Parathyroid adenoma (tissue), 2 donors: ENCODE measurements around the gene SELENOI.

Experiments
- H2AFZ ChIP-seq: fragments of 300-600 bp; sonication (generic); one replicate; pipeline ENCODE4 v1.7.0; 2017; ENCODE audit warnings: antibody characterized with exemption, mild to moderate bottlenecking
- H3K27ac ChIP-seq: fragments of 300-600 bp; sonication (generic); one replicate; pipeline ENCODE4 v1.7.0; 2017
- H3K27me3 ChIP-seq: fragments of 300-600 bp; sonication (generic); one replicate; pipeline ENCODE4 v1.7.0; 2017; ENCODE audit warnings: low read length; ENCODE audit not compliant: control insufficient read depth, insufficient read depth
- H3K36me3 ChIP-seq: fragments of 300-600 bp; sonication (generic); one replicate; pipeline ENCODE4 v1.7.0; 2017; ENCODE audit warnings: low read length; ENCODE audit not compliant: control insufficient read depth, insufficient read depth
- H3K4me1 ChIP-seq: fragments of 300-600 bp; sonication (generic); one replicate; pipeline ENCODE4 v1.7.0; 2017; ENCODE audit warnings: control low read depth
- H3K4me2 ChIP-seq: fragments of 300-600 bp; sonication (generic); one replicate; pipeline ENCODE4 v1.7.0; 2017; ENCODE audit warnings: low read length
- H3K4me3 ChIP-seq: fragments of 300-600 bp; sonication (generic); one replicate; pipeline ENCODE4 v1.7.0; 2017; ENCODE audit warnings: low read depth, low read length
- H3K79me2 ChIP-seq: fragments of 300-600 bp; sonication (generic); one replicate; pipeline ENCODE4 v1.7.0; 2017; ENCODE audit warnings: control low read depth
- H3K9ac ChIP-seq: fragments of 300-600 bp; sonication (generic); one replicate; pipeline ENCODE4 v1.7.0; 2017; ENCODE audit warnings: mild to moderate bottlenecking
- H3K9me3 ChIP-seq: fragments of 300-600 bp; sonication (generic); one replicate; pipeline ENCODE4 v1.7.0; 2017; ENCODE audit warnings: low read length; ENCODE audit not compliant: control insufficient read depth
- CTCF ChIP-seq: fragments of 300-600 bp; sonication (generic); IDR thresholded peaks from one replicate; pipeline ENCODE4 v1.7.0; 2017; ENCODE audit warnings: antibody characterized with exemption, mild to moderate bottlenecking
- donor health status: primary hyperparathyroidism.

Gene SELENOI

GRCh38 chr2:26309921-26310320 lies 36.0 kb upstream of the SELENOI start:
- Histone ChIP-seq H3K27me3 (no peaks in the 10 kb centered on the region), H3K4me1 (no peaks in the 10 kb centered on the region), H3K36me3 (no peaks in the 10 kb centered on the region), H3K27ac (no peak overlapping the region), H3K9ac (no peak overlapping the region), H3K79me2 (no peaks in the 10 kb centered on the region), H3K4me3 (no peak overlapping the region), H3K4me2 (no peak overlapping the region), H2AFZ (no peak overlapping the region), H3K9me3 (no peaks in the 10 kb centered on the region)
- TF ChIP-seq CTCF, result no peak

GRCh38 chr2:26312471-26312870 lies 33.5 kb upstream of the SELENOI start:
- H2AFZ ChIP-seq, result no peak overlapping the region
- no peaks in the 10 kb centered on the region for H3K9me3 ChIP-seq
- no peak overlapping the region for H3K4me3 ChIP-seq
- no peaks in the 10 kb centered on the region for H3K27me3 ChIP-seq
- no peaks in the 10 kb centered on the region for H3K4me1 ChIP-seq
- H3K9ac ChIP-seq, result no peak overlapping the region
- H3K27ac ChIP-seq, result no peak overlapping the region
- no peaks in the 10 kb centered on the region for H3K79me2 ChIP-seq
- no peaks in the 10 kb centered on the region for H3K36me3 ChIP-seq
- H3K4me2 ChIP-seq, result no peak overlapping the region
- no peak for TF ChIP-seq CTCF

- Histone ChIP-seq H3K4me1 (no peaks in the 10 kb centered on the region), H2AFZ (no peak overlapping the region), H3K27me3 (no peaks in the 10 kb centered on the region), H3K9ac (no peak overlapping the region), H3K9me3 (no peaks in the 10 kb centered on the region), H3K27ac (no peak overlapping the region), H3K79me2 (no peaks in the 10 kb centered on the region), H3K4me2 (no peak overlapping the region), H3K4me3 (no peak overlapping the region), H3K36me3 (no peaks in the 10 kb centered on the region)
- TF ChIP-seq CTCF, result no peak
Observed at GRCh38 chr2:26313446-26313845, 32.5 kb upstream of the SELENOI start.

GRCh38 chr2:26314243-26314642 lies 31.7 kb upstream of the SELENOI start:
- Histone ChIP-seq H3K27ac (no peak overlapping the region), H3K27me3 (no peaks in the 10 kb centered on the region), H3K36me3 (no peaks in the 10 kb centered on the region), H2AFZ (no peak overlapping the region), H3K9ac (no peak overlapping the region), H3K9me3 (no peaks in the 10 kb centered on the region), H3K4me2 (no peak overlapping the region), H3K79me2 (no peaks in the 10 kb centered on the region), H3K4me3 (no peak overlapping the region), H3K4me1 (no peaks in the 10 kb centered on the region)
- no peak for TF ChIP-seq CTCF

GRCh38 chr2:26316041-26316440 lies 29.9 kb upstream of the SELENOI start:
- Histone ChIP-seq H3K4me3 (no peak overlapping the region), H3K9ac (no peak overlapping the region), H3K4me2 (no peak overlapping the region), H3K4me1 (no peaks in the 10 kb centered on the region), H3K36me3 (no peaks in the 10 kb centered on the region), H2AFZ (no peak overlapping the region), H3K27ac (no peak overlapping the region), H3K79me2 (no peaks in the 10 kb centered on the region), H3K9me3 (no peaks in the 10 kb centered on the region), H3K27me3 (no peaks in the 10 kb centered on the region)
- peak; percentile 34 for TF ChIP-seq CTCF
